HepG2 (cell line): ENCODE data around the gene GPR162. TPM values are rescaled to one million over a fixed set of nuclear protein-coding genes. Genes with fewer than 3 reads are reported as not detected.

Experiments used
- ADNP ChIP-seq: sonication (generic); formaldehyde crosslinking; IDR thresholded peaks from 2 replicates; pipeline ENCODE4 v1.4.0; 2020; ENCODE audit warnings: missing genetic modification reagents
- BCLAF1 ChIP-seq: fragments of 450-650 bp; IDR thresholded peaks from 2 replicates; pipeline ENCODE4 v1.6.1; 2017; ENCODE audit warnings: mild to moderate bottlenecking
- CBX1 ChIP-seq: IDR thresholded peaks from one replicate; pipeline ENCODE4 v1.6.1; 2016; ENCODE audit warnings: antibody characterized with exemption, low read depth
- CHCHD3 ChIP-seq: sonication (generic); formaldehyde crosslinking; IDR thresholded peaks from 2 replicates; pipeline ENCODE4 v1.8.0; 2022; ENCODE audit warnings: mild to moderate bottlenecking, missing genetic modification reagents, moderate library complexity
- CTCF ChIP-seq: sonication (generic); formaldehyde crosslinking; IDR thresholded peaks from 2 replicates; pipeline ENCODE4 v1.5.0; 2020; ENCODE audit warnings: mild to moderate bottlenecking, missing genetic modification reagents, moderate library complexity
- ERF ChIP-seq: IDR thresholded peaks from 2 replicates; pipeline ENCODE4 v1.6.1; 2018; ENCODE audit warnings: missing biosample characterization, missing genetic modification reagents
- JUNB ChIP-seq: sonication (generic); formaldehyde crosslinking; IDR thresholded peaks from 2 replicates; pipeline ENCODE4 v1.8.0; 2022; ENCODE audit warnings: missing genetic modification reagents, mild to moderate bottlenecking, borderline replicate concordance
- KLF6 ChIP-seq: IDR thresholded peaks from 2 replicates; pipeline ENCODE4 v1.8.0; 2016; ENCODE audit warnings: missing biosample characterization, missing genetic modification reagents
- NR2F6 ChIP-seq, 2 experiments: IDR thresholded peaks; 2 replicates each; pipeline ENCODE4 v1.6.1; 2016; ENCODE audit warnings: antibody characterized with exemption in 1 of 2, mild to moderate bottlenecking in 1 of 2
- PRMT3 ChIP-seq: sonication (generic); formaldehyde crosslinking; IDR thresholded peaks from 2 replicates; pipeline ENCODE4 v1.8.1; 2022; ENCODE audit warnings: low read depth, mild to moderate bottlenecking, moderate library complexity, missing genetic modification reagents, borderline replicate concordance
- STAG1 ChIP-seq: sonication (generic); formaldehyde crosslinking; IDR thresholded peaks from 2 replicates; pipeline ENCODE4 v1.4.0; 2020; ENCODE audit warnings: missing genetic modification reagents
- THAP8 ChIP-seq: sonication (generic); formaldehyde crosslinking; IDR thresholded peaks from 2 replicates; pipeline ENCODE4 v1.5.1; 2020; ENCODE audit warnings: missing genetic modification reagents, mild to moderate bottlenecking, borderline replicate concordance
- ZBTB14 ChIP-seq: sonication (generic); formaldehyde crosslinking; IDR thresholded peaks from 2 replicates; pipeline ENCODE4 v1.4.0; 2020; ENCODE audit warnings: missing genetic modification reagents
- ZBTB34 ChIP-seq: sonication (generic); formaldehyde crosslinking; IDR thresholded peaks from 2 replicates; pipeline ENCODE4 v1.8.0; 2022; ENCODE audit warnings: mild to moderate bottlenecking, missing genetic modification reagents
- ZFP36L1 ChIP-seq: sonication (generic); formaldehyde crosslinking; IDR thresholded peaks from 2 replicates; pipeline ENCODE4 v1.8.0; 2022; ENCODE audit warnings: mild to moderate bottlenecking, missing genetic modification reagents, moderate library complexity
- ZNF234 ChIP-seq: sonication (generic); formaldehyde crosslinking; conservative IDR thresholded peaks from 2 replicates; pipeline ENCODE4 v1.5.1; 2020; ENCODE audit warnings: mild to moderate bottlenecking, missing genetic modification reagents
- ZNF354B ChIP-seq: sonication (generic); formaldehyde crosslinking; IDR thresholded peaks from 2 replicates; pipeline ENCODE4 v1.8.0; 2022; ENCODE audit warnings: mild to moderate bottlenecking, missing genetic modification reagents
- ZNF446 ChIP-seq: sonication (generic); formaldehyde crosslinking; IDR thresholded peaks from 2 replicates; pipeline ENCODE4 v1.5.0; 2020; ENCODE audit warnings: mild to moderate bottlenecking, missing genetic modification reagents
- ZNF543 ChIP-seq: sonication (generic); formaldehyde crosslinking; IDR thresholded peaks from 2 replicates; pipeline ENCODE4 v1.4.0; 2020; ENCODE audit warnings: mild to moderate bottlenecking, missing genetic modification reagents
- ZNF577 ChIP-seq: sonication (generic); formaldehyde crosslinking; IDR thresholded peaks from 2 replicates; pipeline ENCODE4 v1.4.0; 2020; ENCODE audit warnings: mild to moderate bottlenecking, low read depth, missing genetic modification reagents, borderline replicate concordance
- ZNF766 ChIP-seq: sonication (generic); formaldehyde crosslinking; IDR thresholded peaks from 2 replicates; pipeline ENCODE4 v1.5.0; 2020; ENCODE audit warnings: missing genetic modification reagents, borderline replicate concordance
- polyA plus RNA-seq, 8 experiments: library from polyadenylated mRNA; depleted of rRNA in 3 of 8; stranded (reverse) in 7 of 8; unstranded in 1 of 8; fragments of >200 nt; fragmentation: Illumina TruSeq in 4 of 8; extraction: Trizol in 4 of 8; gene quantifications; 2 replicates each; pipeline versions ENCODE4 v1.2.1 to v1.2.3, GENCODE V29; 2011 to 2016; ENCODE audit warnings: low read depth in 4 of 8, missing spikeins in 1 of 8, mixed read lengths in 1 of 8; ENCODE audit not compliant: insufficient read depth in 1 of 8
- total RNA-seq, 5 experiments: library from RNA; depleted of rRNA; stranded (reverse); fragments of >200 nt; fragmentation: Illumina TruSeq; extraction: Trizol; gene quantifications; 2 replicates each; pipeline ENCODE4 v1.2.3, GENCODE V29; 2016; ENCODE audit warnings: low read depth in 1 of 5

The GPR162 gene
- total and polyA plus RNA-seq, 2 of the 13 experiments (the other 11 are each of a cell fraction or from before 2014, with no cell fraction given), result 0.08 TPM; not detected in 1

GRCh38 chr12:6873094-6874014 lies 51.7 kb downstream of the GPR162 start, which contains the start of gene SPSB2 (continued):
- TF ChIP-seq ZNF446 (no peak), BCLAF1 (no peak), ZBTB34 (no peak), ADNP (CRISPR knock-in tag) (no peak), THAP8 (no peak), KLF6 (CRISPR knock-in tag) (no peak), ZNF577 (no peak), PRMT3 (CRISPR knock-in tag) (no peak), ERF (CRISPR knock-in tag) (peak; percentile 50), ZNF354B (no peak), CHCHD3 (CRISPR knock-in tag) (no peak), ZNF543 (CRISPR knock-in tag) (no peak), STAG1 (CRISPR knock-in tag) (no peak), NR2F6 (IDR thresholded peaks at IDR 0.05) (0 out of 2 replicates have a peak, but pooled peaks have one; percentile 37), NR2F6 (CRISPR knock-in tag; IDR thresholded peaks at IDR 0.05) (peak; percentile 55), CTCF (CRISPR knock-in tag) (no peak), CBX1 (no peak), ZFP36L1 (0 out of 2 replicates have a peak, but pooled peaks have one; percentile 31), ZBTB14 (CRISPR knock-in tag) (no peak), JUNB (CRISPR knock-in tag) (no peak), ZNF234 (CRISPR knock-in tag) (no peak), ZNF766 (CRISPR knock-in tag) (no peak)
